NT2/D1 (cell line): ENCODE measurements around the gene TAF4B.

Experiments used
- SUZ12 ChIP-seq: IDR thresholded peaks from 2 replicates; pipeline ENCODE4 v1.6.1; 2011; ENCODE audit not compliant: insufficient read length, insufficient read depth; ENCODE audit errors: extremely low read depth
- ZNF274 ChIP-seq: IDR thresholded peaks from 2 replicates; pipeline ENCODE4 v1.6.1; 2011; ENCODE audit warnings: mild to moderate bottlenecking, low read depth, low read length

- TF ChIP-seq ZNF274 (no peak), SUZ12 (no peak)
Measured at GRCh38 chr18:26271917-26272549, 45.8 kb downstream of the TAF4B start.
